OCI-M1 (cell line): ENCODE data around the gene TNRC18.

ENCODE experiments used
- DNase-seq: peaks from one replicate; lab custom pipeline; 2025; lab: John Stamatoyannopoulos, UW

Gene TNRC18

DNA sequence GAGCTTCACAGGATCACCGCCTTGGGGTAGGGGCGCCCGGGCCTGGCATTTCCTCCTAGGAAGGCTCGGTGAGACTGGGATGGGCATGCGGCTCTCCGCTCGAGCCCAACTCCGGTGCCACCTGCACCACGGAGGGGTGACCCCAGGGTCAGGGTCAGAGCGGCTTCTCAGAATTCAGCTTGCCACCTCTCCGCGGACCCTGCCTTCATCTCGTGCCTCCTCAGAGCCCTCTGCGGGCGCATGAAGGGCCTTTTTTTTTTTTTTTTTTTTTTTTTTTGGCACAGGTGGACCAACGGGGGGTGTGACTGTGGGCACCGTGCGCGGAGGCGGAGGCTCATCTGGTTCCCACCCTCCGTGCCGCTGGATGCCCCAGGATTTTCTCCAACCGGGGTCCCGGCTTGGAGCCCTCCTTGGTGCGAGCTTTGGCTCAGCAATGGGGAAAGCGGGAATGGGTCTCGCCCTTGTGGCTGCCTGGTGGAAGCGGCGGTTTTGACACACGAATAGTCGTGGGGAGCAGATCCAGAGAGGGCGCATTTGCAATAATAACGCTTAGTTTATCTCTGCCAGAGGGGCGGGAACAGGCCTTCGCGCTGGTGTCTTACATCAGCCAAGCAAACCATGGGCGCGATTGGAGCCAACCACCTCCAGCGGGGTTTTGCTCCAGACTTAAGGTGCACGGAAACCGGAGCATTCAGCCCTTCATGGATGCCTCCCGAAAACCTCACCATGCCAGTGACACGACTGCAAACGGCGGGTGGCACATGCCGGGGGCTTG, 5.0 kb upstream of the TNRC18 start:
- peak; percentile 91 for DNase-seq

DNA sequence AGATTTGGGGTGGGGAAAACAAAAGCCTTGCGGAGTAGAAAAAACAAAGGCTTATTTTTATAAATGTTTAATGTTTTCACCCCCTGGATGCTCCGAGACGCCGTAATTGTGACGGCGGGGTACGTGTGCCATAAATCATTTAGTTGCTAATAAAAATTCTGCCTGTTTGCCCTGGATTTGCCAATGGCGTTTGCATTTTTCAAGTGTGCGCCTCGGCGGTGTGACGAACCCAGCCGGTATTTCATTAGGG, 2.5 kb upstream of the TNRC18 start:
- no peak for DNase-seq

DNA sequence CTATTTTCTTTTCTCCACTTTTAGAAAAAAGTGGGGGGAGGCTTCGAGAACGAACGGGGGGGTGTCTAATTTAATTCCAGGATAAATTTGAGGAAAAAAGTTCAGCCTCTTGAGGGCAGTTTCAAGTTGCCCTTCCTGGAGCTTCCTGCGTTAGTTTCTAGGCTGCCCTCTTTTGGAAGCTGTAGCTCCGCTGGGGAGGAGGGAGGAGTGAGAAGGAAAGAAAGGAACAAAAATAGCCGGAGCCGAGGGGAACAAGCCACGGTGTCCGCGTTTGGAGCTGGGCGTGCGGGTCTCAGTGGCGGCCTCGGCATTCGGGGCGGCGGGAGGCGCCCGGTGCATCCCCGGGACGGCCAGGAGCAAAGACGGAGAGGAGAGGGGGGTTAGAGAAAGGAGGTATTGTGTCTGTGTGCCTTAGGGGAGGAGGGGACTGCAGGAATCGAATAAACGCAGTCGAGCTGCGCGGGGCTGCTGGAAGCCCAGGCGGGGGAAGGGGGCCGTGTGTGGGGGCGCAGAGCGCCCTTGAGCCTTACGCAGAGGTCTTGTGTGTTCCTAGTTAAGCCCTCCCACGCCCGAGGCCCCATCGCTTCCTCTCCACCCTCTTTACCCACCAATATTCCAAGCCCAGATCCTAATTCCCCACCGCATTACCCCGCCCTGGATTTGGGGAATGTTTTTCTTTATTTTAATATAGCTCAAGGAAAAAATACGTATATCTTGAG, 2.0 kb upstream of the TNRC18 start:
- DNase-seq: peak; percentile 85

DNA sequence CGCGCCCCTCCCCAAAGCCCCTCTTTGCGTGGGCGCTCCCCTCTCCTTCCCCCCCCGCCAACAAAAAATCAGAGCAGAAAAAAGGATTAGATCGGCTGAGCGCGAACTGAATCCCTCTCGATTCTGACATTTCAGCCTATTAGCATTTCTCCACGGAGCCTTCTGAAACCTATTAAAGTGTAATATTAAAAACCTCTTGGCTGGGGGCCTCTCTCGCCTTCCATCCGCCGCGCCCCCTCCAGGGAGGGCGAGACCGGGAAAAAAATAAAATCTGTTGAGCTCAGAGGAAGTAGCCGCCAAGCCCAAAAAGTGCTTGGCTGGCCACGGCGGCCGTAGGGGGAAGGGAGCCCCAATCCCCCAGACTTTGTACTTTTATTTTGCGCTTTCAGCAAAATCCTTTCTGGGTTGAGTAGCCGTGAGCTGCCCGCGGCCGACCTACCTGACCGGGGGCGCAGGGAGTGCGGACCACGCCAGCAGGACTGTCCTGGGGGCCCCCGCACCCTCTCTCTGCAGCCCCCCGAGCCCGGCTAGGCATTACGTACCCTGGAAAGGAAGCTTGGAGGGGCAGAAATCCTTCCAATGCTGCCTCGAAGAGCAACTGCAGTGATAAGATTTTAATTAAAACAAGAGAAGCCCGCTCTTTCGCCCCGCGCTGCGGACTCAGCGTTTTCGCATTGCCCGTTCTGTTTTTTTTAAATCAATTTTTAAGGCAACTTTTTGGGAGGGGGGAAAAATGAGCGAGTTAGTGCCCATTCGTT, 1.3 kb upstream of the TNRC18 start:
- peak; percentile 73 for DNase-seq

DNA sequence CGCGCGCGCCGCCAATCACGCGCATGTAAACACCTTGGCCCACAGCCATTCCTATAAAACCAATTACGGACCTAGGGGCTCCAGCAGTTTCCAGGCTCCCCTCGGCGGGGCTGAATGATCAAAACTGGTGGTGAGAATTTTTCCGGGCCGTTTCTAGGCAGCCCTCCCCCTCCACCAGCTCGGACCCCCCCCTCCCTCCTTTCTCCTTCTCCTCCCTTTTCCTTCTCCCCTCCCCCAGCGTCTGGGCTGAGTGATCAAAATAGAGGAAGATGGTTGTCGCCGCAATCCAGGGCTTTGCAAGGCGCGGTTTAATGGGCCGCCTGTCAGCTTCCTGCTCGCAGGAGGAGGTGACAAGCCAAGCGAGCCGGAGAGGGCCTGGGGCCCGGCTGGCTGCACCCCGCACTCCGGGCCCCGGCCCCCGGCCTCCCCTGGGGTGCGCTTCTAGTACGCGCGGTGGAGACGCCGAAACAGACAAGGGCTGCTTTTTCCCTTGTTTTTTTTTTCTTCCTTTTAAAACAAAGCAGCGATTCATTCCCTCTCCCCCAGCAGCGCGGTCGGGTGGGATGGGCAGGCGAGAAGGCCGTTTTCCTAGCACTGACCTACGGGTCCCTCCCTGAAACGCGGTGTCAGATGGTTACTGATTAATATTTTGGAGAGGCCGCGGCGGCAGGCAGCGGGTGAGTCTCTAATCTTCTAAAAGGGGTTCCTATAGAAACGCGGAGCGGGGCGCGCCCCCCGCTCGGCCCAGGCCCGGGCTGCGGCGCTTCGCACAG, 528 bp upstream of the TNRC18 start:
- peak; percentile 97 for DNase-seq

DNA sequence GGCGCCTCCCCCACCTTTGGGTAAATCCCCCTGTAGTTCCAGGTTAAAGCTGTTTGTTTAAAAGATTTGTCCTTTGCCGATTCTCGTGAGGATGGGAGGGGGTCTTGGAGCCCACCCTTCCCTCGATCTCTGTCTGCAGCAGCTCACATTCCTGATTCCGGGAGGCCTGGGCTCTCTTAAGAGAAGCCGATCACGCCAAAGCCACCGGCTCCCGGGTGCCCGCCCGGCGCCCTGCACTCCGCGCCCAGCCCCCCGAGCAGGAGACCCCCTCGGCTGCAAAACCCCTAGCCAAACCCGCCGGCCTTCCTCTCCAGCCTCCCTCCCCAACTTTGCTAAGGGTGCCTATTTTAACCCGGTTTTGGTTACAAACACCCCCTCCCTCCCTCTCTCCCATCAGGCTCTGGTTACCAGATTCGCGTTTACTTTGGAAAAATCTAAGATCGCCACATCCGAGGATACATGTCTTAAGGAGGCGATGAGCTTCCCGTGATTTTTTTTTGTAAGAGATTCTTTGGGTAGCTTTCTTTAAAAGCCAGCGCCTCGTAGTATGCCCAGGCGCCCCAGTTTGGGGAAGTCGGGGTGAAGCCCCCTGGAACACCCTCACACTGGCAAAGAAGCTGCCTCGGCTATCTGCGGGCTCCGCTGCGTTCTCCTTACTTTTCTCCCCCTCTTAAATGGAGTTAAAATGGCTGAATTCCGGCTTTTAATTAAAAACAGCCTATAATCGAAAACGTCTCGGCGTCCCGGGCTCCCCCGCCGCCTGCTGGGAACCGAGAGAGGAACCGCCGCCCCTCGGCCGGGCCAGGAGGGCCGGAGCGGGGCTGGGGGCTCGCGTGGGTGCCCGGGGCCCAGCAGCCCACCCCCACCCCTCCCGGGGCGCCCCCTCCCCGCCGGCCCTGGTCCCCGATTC, 983 bp downstream of the TNRC18 start:
- DNase-seq: peak; percentile 58

DNA sequence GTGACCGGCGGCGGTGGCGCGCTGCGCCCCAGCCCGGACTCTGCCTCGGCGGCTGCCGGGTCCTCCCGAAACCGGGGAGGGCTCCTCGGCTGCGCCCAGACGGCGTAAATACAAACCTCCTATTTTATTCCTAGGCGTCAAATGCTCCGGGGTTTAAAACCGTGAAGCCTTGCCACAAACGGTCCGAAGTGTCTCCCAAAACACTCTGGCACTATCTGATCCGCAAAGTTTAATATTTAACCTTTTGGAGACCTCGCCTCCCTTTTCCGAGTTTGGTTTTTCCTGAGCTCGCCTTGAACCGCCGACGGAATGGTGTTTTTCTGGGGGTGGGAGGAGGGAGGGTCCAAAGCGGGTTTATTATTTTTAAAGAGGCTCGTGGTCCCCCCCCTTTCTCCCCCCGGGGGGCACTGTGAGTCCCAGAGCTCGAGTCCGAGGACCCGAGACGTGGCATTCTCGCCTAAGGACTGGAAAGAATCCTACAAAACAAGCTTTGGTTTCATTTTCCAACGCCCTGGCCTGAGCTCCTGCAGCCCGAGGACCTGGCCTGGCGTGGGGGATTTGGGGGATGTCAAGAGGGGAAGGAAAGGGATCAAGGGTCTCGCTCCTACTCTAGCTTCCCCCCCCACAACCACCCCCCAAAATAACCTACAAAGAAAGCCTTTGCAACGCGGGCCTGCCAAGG, 1.8 kb downstream of the TNRC18 start:
- peak; percentile 73 for DNase-seq

DNA sequence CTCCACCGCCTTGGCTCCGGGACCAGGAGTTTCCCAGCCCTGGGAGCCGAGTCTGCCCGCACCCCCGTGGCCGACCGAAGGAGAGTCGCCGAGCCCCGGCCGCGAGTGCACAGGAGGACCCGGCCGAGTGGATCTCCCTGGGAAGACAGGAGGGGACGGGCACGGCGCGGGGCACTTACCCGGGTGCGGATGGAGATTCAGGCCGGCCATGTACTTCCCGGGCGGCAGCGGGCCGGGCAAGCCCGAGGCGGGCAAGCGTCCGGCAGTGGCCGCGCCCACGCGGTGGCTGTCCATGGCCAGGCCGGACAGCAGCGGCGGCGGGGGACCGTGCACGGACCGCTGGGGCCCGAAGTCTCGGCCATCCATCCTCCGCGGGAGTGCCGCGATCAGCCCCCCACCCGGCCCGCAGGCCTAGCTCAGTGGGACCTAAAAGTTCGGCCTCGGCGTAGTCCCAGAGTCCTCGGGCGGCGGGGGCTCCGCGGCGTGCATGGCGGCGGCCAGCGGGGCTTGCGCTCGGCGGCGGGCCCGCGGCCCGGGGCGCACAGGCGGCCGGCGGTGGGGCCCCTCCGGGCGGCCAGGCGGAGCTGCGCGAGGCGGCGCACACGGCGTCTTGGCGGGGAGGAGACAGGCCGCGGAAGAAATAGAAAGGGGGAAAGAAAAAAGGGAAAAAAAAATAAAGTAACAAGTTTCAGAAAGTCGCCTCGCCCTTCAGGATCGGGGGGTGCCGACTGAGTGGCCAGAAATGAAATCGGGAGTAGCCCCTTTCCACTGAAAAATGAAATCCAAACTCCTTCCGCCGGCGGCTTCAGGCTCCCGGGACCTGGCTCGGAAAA, 2.5 kb downstream of the TNRC18 start:
- peak; percentile 16 for DNase-seq

DNA sequence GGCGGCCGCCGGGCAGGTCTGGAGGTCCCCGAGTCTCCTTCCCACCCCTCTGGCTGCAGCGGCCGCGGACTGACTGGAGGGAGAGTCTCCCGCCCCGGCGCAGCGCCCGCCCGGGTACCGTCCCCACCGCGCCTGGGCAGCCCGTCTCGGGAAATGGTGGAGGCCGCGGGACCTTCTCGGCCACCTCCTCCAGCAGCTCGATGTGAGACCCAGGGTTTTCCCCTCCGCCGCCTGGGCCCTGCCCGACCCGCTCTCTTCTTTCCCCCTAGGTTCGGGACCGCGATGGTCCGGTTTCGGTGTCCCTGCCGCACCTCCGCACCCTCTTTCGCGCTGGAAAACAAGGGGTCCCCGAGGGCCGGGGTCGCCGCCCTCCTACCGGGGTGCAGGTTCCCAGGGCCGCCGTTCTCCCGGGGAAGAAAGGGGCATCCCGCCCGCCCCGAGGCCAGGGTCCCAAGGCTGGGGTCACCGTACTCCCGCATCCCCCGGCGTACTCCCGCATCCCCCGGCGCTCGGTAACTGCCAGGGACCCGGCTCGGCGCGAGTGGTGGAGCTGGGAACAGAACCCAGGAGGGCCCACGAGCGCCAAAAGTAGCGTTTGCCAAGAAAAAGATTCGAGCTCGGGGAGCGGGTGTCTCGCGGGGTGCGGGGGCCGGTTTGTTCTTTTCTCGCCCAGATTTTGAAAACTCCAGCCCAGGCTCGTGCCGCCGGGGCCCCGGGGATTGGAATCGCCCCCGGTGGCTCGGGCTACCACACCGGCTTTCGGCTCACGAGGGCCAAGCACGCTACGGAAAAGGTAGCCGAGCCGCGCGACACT, 3.4 kb downstream of the TNRC18 start:
- peak; percentile 17 for DNase-seq

DNA sequence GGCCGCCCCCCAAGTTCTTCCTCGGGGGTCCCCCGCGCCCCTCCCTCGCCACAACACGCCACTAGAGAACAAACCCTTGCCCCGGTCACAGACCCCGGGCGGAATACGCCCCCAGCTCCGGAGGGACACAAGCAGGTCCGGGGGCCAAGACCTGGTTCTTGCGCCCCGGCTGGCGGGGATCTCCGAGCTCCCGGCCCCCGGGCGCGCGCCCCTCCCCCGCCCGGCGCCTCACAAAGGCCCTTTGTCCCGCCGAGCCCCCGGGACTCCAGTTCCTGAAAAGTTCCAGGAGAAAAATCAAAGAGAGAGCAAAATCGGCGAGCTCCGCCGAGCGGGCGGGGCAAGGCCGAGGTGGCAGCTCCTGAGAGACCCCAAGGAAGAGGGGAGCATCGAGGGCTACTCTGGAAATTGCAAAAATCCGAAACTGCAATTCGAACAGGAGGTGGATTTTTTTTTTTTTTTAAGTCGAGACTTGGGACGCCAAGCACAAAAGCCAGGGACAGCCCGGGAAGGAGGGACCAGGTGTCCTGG, 4.0 kb downstream of the TNRC18 start:
- no peak for DNase-seq

DNA sequence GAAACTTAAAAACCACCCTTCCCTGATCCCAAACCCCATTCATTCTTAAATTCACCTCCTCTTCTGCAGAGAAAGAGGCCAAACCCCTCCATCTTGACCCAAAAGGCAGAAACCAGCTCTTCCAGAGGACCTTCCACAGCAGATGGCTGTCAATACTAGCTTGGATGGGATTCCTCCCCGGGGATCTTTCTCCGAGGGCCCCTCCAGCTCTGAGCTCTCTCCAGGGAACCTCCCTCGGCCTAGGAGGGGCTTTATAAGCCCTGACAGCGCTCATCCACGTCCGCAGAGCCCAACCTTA, 5.4 kb downstream of the TNRC18 start:
- no peak for DNase-seq

DNA sequence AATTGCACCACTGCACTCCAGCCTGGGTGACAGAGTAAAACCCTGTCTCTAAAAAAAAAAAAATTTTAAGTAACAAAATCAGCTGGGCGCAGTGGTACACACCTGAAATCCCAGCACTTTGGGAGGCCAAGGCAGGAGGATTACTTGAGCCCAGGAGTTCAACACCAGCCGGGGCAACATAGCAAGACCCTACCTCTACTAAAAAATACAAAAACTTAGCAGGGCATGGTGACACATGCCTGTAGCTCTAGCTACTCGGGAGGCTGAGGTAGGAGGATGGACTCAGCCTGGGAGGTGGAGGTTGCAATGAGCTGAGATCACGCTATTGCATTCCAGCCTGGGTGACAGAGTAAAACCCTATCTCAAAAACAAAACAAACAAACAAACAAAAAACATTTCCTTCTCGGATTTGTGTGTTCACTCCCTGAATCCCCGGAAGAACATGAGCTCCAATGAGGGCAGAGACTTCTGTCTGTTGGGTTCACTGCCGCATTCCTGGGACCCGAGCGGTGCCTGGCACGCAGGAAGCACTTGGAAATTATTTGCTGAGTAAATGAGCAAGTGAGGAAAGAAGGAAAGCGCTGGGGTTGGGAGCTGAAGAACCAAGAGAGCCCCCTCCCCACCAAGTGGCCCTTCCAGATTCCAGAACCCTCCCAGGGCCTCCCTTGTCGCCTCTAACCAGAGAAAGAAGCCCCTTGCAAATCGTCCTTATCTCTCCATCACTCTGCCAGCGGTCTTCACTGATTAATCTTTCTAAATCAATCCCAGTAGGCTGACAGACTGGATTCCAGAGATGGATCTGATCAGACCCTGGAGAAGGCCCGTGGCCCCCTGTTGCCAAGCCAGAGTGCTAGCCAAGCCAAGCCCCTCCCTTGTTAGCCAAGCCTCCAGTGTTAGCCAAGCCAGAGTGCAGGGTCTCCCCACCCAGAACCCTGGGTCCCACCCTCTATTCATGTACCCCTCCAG, 6.2 kb downstream of the TNRC18 start:
- DNase-seq: no peak

DNA sequence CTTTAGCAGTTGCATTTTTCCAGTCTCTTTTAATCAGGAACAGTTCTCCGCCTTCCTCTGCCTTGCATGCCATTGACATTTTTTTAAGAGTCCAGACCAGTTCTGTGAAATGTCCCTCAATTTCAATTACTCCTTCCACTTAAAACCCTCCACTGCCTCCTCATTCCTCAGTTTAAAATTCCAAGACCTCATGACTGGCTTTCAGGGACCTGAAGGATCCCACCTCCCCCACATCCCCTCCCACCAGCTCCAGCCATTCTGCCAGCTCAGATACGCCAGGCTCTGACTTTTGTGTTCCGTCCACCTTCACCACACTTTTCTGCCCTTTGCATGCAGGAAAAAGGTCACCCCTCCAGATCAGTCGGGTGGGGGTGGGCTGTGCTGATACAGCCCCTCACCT, 8.7 kb downstream of the TNRC18 start:
- DNase-seq: no peak

DNA sequence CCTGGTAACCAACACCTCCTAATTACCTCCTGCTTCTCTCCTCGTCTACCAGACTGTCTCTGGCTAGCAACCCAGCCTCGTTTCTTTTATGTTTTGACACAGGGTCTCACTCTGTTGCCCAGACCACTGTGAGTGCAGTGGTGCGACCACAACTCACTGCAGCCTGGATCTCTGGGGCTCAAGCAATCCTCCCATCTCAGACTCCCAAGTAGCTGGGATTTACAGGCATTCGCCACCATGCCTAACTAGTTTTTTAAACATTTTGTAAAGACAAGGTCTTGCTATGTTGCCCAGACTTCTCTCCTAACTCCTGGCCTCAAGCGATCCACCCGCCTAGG, 10.2 kb downstream of the TNRC18 start:
- no peak for DNase-seq

DNA sequence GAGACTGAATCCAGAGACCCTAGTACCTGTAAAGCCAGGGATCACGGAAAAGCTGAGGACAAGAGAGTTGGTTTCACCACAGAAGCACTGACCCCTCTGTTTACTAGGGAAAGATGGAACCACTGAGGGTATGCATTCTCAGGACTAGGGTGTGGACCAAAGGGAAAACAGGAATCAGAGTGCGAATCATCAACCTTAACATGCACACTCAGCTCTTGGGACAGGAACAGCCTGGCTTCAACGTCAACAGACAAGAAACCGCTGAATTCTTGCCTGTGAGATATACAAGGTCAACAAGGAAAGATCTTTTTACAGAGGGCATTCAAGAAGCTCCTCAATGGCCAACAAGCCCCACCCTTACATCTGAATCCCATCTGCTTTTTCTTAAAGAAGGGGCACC, 14.9 kb downstream of the TNRC18 start:
- DNase-seq: no peak

DNA sequence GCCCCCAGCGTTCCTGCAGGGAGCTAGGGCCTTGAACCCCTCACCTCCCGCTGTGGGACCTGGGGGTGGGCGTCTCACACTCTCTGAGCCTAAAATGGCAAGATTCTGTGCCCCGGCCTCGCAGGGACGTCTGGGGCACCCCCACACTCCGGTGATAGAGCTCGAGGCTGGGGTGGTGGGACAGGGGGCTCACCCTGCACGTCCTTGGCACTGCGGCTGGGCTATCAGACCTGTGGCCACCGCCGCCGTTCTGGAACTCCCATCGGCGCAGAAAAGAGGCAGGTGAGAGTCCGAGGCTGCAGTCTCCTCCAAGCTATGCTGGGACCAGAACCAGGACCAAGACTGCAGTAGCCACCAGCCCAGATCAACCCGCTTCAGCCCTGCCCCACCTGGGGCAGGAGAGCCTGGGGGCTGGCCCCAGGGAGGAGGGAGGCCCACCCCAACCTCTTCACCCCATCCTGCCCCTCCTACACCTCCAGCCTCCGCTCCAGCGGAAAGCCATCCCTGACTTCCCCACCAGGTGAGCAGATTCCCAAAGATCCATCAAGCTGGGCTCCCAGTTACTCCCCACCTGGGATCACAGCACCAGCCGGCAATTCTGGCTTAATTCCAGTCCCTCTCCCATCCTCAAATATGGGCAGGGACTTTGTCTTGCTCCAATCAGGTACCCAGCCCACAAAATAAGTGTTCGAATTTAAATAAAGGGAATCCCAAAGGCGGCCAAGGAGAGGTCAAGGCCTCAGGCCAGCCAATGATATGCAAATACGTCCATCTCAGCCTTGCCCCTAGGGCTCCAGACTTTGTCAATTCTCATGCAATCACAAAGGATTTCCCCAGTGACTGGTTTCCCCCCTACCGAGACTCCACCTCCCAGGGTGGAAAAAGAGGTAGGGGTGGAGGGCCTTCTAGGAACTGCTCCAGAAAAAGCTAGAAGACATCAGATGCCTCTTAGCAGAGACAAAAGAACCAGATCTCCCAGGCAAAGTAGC, 16.4 kb downstream of the TNRC18 start:
- DNase-seq: no peak

DNA sequence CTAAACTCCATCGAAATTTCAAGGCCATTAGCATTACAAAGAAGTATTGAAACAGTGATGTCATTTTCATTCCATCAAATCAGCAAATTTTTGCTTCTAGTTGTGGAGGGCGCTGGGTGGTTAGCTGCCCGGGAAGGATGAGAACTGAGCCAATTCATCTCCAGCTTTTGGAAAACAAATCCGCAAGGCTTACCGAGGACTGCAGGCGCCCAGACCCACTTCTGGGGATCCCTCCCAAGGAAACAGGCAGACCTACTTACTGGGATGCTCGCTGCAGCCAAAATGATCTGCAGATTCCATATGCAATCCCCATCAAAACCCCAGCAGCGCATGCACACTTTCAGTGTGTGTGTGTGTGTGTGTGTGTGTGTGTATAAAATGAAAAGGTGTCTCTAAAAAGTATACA, 19.2 kb downstream of the TNRC18 start:
- no peak for DNase-seq
